Stimulated activated CD4-positive, alpha-beta T cell treated with anti-CD3 and anti-CD28 coated beads, Interleukin-4, amount 100 ng/mL, for 4 hours (primary cell): ENCODE measurements around the gene CENPI.
"Not testable (repeated sequence)": the region's sequence is repeated elsewhere in the genome, so short reads cannot be mapped to it uniquely, and the experiment has no call there.

Source experiments
- DNase-seq, 2 experiments: peaks; one replicate each; pipeline ENCODE4 v3.0.0-alpha.2; 2020

Gene CENPI, protein sequence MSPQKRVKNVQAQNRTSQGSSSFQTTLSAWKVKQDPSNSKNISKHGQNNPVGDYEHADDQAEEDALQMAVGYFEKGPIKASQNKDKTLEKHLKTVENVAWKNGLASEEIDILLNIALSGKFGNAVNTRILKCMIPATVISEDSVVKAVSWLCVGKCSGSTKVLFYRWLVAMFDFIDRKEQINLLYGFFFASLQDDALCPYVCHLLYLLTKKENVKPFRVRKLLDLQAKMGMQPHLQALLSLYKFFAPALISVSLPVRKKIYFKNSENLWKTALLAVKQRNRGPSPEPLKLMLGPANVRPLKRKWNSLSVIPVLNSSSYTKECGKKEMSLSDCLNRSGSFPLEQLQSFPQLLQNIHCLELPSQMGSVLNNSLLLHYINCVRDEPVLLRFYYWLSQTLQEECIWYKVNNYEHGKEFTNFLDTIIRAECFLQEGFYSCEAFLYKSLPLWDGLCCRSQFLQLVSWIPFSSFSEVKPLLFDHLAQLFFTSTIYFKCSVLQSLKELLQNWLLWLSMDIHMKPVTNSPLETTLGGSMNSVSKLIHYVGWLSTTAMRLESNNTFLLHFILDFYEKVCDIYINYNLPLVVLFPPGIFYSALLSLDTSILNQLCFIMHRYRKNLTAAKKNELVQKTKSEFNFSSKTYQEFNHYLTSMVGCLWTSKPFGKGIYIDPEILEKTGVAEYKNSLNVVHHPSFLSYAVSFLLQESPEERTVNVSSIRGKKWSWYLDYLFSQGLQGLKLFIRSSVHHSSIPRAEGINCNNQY

DNA sequence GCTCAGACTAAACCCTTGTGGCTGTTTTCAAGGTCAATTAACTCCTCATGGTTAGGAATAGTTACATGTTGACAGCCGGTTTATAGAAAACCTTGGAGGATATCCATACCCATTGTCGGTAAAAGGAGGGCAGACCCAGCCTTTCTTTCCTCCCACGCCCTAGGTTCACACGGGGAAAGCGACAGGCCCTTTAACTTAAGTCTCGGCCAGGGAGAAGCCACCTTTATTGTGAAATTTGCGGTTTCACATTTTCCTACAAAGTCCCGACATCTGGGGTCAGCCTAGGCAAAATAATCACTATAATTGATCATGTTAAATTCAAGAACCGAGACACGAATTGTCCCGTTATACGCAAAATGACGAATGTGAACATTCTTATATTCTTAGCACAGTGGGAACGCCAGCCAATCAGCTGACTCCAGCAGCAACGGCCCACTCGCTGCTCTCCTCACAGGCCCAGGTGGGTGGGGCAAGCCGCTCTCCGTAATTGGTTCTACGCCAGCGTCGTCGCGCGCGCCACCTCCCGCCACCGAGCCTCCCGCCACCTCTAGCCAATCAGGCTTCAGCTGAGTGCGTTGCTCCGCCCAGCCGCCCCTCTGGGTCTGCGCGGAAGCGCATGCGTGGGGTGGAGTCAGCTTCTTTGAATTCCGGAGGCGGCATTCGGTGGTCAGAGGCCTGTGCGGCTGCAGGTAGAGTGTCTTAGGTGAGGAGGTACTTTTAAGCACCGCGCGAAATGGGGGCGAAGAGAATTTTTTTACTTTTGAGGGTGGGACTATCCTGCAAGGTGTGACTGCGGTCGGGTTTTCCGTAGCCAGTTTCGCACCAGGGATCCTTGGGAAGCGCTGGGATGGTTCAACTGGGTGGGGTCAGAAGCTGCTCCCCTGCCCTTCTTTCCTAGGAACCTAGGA is at the start of gene CENPI:
Gene CENPI (plus strand): TSS at position 659 of the 908 bp plus-strand sequence. CDS start 2,867 bp downstream, outside the sequence.
- DNase-seq = peak; percentile 82 to 93

DNA sequence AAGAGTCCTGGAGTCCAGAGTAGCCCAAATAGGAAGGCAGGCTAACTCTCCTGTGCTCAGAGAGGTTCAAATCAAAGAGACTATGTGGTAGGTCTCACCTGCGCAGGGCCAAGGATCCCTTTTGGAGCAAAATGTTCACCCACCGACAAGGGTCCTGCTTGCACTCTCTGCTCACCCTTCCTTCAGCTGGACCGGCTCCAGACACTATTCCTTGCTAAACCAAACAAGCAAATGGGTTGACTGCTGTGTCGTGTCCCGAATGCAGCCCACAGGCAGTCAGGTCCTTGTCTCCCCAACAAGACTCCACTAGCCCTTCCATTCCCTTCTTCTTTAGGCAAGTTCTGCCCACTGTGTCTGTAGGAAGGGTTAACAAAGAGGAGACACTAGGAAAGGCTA is 46.9 kb upstream of the CENPI start:
- no peak for DNase-seq

DNA sequence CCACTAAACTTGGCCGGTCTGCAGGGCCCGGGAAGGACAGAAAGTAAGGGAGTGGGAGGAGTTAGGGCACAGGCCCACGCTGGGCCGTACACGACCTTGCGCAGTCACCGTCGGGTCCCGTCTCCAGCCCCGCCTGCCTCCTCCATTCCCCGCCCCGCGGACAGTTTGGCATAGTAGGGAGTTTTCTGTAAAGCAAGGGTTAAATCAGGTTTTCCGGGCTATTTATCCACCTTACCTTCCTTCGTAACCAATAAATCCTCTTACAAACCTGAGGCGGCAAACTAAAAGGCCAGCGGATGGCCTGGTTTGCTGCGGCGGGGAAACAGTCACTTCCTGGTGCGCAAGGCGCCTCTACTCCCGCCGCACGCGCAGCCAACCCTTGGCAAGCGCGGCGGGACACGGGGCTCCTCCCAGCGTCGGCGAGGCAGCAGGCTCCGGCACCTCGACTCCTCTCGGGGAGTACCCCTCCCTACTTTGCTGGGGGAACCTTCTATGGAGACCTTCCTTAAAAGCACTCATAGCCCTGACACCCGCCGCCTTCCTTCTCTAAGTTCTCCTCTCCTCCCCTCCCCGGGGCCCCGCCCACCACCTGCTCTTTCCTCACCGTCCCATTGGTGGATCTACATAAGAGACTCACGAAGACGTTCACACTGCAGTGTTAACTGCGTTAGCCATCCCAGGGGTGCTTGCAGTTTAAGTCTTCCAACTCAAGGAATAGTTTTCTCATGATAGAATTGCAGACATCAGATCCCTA is 46.3 kb upstream of the CENPI start, which contains the start of gene TRMT2B:
Gene TRMT2B (minus strand): TSS at position 563 of the 754 bp plus-strand sequence. CDS start 9,822 bp downstream, outside the sequence.
- peak; percentile 73 to 79 for DNase-seq

DNA sequence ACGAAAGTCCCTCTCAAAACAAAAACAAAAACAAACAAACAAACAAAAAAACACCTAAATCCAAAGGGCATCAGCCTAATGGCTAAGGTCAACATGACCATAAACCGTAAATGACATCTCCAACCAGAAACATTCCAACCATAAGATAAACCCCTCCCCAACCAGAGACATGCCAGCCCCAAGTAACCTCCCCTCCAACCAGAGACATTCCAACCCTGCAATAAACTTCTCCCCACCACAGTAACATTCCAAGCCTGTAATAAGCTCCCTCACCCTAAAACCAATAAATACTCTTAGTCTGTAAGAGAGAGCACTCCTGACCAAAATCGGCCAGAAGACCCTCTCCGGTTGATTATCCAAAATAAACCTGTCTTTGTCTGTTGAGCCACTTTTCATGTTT is 41.5 kb upstream of the CENPI start:
- not testable (repeated sequence) for DNase-seq

DNA sequence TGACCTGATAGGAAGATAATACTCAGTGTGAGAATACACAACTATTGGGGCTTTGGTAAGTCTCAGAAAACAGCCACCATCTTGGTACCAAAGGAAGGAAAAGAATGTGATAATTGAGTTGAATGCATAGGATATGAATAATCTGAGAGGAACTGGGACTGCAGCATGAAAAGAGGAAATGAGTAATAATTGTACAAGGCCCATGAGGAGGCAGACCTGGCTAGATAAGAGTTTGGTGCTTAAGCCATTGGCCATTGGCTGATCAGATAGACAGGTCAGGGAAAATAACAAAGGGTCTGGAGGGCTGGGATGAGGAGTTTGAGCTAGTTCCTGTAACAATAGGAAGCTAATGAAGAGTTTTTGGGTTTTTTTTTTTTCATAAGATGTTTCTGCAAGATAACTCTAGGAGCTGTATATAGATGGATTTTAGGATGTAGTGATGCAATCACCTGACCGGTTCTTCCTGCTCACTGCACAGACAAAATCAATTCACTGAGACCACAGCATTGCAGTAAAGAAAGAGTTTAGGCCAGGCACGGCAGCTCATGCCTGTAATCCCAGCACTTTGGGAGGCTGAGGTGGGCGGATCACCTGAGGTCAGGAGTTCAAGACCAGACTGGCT is 40.8 kb upstream of the CENPI start:
- DNase-seq = no peak

DNA sequence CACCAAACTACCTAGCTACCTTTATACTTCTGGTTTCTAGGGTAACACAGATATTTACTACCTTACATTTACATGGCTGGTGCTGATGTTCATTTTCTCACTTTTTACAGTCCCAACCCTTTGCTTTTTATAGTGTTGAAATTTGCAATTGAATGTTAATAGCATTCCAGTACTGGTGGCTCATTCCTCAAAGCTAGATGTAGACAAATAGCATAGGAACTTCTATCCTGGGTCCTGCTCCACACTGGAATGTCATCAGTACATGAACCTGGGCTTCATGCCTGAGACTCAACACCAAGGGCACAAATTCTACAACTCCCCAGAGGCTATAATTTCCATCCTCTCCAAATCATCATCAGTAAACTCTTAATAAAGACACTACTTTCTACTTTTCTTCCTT is 35.8 kb upstream of the CENPI start:
- DNase-seq = no peak

DNA sequence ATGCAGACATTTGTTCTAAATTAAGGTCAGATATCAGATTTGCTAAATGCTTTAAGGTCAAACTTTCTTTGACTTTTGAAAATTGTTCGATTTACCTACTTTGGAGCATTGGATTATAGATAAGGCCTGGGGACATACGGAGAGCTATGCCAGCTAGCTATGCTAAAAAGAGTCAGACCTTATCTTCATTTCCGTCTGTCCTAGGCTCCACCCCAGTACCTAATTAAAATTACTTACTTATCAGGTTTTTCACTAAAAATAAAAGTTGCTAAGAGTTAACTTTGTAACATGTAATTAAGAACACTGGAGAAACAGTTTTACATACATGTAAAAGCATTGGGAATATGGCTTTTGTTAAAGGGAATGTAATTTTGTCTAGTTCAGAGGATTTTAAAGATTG is 26.4 kb upstream of the CENPI start:
- no peak for DNase-seq

DNA sequence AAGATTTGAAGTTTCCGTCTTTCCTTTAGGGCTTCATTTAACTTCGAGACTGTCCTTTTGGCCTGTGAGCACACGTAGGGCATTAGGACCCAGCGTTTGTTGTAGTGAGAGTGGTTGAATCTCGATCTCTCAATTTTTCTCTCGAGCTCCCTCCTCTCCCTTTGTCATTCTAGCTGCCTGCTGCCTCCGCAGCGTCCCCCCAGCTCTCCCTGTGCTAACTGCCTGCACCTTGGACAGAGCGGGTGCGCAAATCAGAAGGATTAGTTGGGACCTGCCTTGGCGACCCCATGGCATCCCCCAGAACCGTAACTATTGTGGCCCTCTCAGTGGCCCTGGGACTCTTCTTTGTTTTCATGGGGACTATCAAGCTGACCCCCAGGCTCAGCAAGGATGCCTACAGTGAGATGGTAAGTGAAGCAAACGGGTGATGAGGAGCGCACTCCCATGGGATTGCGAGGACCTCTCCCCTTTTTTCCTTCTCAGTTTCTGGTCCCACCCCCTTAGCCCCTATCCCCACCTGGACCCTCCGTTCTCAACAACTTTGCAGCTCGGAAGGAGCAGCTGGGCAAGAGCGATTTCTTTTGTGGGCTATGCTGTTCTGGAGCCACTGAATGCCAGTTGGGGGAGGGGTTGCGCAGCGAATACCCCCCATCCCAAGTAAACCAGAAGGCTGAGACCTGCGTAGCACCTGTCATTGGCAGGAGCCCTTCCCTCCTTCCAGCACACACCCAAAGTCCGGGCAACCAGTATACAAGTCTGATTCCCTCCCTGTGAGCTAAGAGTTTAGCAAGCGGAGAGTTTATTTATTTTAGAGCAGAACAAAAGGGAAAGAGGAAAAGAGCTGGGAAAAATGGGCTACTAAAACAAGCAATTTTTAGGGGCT is 19.0 kb upstream of the CENPI start, which contains the start of gene TMEM35A:
Gene TMEM35A (plus strand): TSS at position 164 of the 883 bp plus-strand sequence. CDS start 124 bp downstream, at position 288.
- no peak for DNase-seq

DNA sequence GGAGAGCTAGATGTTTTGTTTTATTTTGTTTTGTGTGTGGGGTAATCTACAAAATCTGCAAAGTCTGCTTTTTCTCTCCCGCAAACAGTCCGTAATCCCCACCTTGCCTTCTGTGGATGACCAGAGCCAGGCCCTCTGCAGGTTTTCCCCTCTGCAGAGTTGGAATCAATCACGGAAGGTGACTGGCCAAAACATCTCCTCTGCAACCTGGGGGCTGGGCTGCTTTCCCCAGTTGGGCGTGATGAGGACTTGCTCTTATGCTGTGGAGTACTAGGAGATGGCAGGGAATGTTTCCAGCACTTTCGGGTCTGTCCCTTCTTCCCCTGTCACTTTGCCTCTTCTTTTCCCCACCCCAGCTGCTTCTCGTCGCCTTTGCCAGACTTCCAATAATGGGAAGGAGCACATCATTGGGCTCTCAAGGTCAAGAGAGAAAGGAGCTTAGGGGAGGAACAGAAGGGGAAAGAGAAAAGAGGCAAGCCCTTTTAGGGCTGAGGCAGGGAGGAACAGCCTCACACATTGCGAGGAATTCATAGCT is 18.2 kb upstream of the CENPI start:
- no peak for DNase-seq

DNA sequence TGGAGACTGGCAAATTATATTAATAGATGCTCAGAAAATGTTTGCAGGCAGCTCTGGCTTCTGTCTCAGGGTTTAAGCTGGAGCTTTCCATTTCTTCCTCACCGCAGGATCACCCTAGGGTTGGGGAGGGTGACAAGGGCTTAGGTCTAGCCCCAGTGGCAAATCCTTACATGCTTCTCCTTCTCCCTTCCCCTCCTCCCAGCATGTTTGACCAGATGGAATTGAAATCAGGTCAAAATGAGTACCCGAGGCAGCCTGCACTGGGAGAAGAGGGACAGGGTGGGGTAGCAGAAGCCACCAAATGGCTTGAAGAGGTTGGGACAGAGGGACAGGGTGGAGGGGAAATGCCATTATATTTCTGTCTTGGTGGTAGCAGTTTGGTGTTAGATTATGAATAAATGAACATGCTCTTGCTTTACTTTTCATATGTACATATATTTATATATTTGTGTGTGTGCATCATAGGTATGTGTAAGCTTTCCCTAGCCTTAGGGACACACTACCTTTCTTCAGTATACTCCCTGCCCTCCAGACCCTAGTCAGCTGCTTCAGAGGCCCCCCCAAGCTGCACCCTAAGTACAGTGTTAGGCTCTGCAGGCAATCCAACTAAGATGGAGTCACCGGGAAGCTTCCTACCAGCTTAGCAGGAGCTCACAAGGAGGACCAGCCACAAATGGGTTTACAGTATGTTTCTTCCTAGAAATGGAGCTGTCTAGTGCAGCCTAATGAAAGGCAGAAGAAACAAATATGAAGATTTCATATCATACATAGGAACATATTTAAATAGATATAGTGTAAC is 17.5 kb upstream of the CENPI start:
- no peak for DNase-seq

DNA sequence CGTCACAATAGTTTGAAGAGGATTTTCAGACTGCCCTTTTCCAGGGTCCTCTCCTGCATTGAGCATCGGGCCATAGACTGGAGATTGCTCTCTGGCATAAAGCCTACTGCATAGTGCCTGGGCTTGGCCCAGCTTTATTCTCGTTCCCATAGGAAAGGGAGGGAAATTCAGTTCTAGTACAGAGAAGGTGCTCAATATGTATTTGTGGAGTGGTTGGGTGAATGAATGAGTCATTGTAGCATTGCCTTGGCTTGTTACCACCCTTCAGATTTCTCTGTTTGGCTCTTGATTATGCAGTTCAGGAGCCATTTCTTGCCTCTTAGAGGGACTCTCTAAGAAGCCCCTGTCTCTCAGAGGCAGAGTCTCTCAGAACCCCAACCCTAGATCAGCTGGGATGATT is 16.8 kb upstream of the CENPI start:
- DNase-seq = no peak

DNA sequence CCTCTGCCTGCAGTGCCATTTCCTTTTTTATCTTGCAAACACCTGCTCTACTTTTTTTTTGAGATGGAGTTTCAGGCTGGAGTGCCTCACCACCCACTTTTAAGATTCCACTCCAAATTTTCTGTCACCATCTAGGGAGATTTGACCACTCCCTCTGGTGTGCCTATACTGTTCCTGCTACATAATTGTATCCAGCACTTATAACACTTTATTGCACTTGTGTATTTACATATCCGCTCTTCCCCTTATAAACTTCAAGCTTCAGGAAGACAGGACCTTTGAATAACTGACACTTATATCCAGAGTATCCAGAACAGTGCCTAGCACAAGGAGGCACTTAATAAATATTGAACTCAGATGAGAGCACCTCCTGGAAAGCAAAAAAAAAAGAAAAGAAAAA is 6.2 kb upstream of the CENPI start:
- no peak for DNase-seq

DNA sequence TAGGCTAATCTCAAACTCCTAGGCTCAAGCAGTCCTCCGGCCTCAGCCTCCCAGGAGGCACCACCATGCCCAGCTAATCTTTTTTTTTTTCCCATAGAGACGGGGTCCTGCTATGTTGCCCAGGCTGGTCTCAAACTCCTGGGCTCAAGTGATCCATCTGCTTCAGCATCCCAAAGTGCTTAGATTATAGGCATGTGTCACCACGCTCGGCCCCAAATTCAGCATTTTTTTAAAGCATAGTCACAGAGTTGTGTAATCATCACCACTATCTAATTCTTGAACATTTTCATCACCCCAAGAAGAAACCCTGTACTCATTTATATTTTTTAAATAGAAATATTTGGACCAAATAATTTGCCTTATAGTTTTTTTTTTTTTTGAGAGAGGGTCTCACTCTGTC is 10.3 kb downstream of the CENPI start:
- no peak for DNase-seq

DNA sequence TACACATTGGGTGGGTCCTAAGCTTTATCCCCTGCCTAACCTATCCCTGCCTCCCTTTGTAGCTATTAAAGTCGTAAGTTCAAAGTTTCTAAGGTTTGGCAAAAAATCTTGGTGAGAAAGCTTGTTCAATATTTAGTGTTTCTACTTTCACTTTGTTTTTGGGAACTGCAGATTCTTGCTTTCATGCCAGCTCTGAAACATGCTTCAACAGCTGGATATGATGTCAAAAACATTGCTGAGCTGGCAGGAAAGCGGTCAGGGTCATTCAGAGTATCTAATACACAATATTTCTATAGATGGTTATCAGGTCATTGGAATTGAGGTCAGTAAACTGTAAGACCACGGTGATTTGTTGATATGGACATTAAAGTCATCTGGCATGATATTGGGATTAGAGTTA is 19.7 kb downstream of the CENPI start:
- DNase-seq = no peak

DNA sequence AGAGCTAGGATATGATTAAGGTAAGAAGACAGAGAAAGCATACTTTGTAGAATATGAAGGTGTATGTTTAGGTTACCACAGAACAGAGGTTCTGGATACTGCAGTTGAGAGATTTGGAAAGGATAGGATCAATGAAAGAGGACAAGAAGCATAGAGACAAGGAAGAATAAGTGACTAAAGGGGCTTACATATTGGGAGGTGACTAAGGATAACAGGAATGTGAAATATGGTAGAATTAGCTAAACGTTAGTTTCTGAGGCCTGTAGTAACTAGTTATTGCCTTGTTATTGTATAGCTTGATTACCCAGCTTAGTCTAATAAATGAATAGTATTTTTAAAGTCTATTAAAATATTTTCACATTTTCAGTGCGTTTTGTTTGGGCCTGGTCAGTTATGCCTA is 38.2 kb downstream of the CENPI start:
- no peak for DNase-seq
